HG02943 (cell line): ENCODE measurements around the gene ZNF791.
A peak's percentile ranks its signal among the peaks of the same experiment; 100 is the strongest.
"Not testable (repeated sequence)": the region's sequence is repeated elsewhere in the genome, so short reads cannot be mapped to it uniquely, and the experiment has no call there.

Source experiments
- ATAC-seq: cut with Tn5 transposase; IDR thresholded peaks from one replicate; pipeline ENCODE4 v1.9.1; 2021; ENCODE audit warnings: mild to moderate bottlenecking, low read depth, moderate library complexity; ENCODE audit not compliant: unreplicated experiment

The ZNF791 gene

DNA sequence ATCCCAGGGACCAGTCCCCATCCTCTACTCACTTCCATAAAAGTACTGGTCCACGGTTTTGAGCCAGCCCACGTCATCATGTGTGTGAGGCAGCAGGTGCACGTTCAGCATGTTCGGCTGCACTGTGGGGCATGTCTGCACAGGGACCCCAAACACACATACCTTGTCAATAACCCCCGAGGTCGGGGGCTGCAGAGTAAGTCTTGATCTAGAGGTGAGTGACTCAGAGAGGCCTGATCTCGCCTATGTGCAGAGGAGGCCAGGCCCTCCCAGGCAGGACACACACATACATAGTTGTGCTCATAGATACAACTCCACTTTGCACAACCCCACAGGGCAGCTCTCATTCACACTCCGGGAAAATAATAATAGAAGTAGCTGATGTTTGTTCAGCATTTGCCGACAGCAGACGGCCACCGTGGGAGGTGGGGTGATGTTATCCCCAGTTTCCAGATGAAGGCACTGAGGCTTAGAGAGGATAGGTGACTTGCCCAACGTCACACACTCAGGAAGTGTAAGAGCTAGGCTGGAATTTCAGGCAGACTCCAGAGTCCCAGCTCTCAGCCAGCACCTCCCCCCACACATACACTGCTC, 55.0 kb downstream of the ZNF791 start:
- no peak for ATAC-seq

DNA sequence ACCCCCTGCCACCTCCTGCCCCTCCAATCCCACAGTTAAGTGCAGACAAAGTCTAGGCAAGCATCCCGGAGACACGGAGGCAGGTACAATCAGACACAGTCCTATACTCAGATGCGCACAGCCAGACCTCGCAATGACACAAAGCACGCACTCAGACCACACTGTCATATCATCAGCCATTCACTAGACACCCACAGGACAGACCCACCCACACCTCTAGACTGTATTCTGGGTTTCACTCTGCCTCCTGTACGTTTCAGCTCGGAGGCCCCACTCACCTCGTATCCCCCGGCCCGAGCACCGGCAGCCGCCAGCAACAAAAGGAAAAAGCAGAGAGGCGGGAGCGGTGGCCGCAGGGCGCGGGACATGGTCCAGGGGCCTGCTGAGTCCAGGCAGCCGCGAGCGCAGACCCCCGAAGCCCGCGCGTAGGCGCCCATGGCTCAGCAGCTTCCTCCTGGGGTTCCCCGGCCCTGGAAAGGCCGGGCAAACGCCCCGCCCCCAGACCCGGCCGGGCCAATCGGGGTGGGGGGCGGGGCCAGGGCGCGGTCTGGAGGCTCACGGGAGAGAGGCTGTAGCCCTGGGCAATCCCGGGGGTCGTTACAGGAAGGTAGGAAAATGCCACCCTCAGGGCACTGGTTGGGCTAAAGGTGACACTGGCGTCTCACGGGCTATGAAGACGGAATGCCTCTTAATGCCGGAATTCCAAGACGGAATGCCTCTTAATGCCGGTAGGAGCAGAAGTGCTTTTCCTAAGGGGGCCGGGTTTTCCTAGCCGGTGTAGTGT, 55.7 kb downstream of the ZNF791 start, which contains the start of the genes MAN2B1 and WDR83:
TSS of gene MAN2B1 (minus strand) at position 478 of the 784 bp plus-strand sequence. CDS start at position 437, 41 bp downstream.
TSS of gene WDR83 (plus strand) at position 543 of the 784 bp plus-strand sequence. CDS start 2,984 bp downstream, outside the sequence.
- ATAC-seq, result no peak

DNA sequence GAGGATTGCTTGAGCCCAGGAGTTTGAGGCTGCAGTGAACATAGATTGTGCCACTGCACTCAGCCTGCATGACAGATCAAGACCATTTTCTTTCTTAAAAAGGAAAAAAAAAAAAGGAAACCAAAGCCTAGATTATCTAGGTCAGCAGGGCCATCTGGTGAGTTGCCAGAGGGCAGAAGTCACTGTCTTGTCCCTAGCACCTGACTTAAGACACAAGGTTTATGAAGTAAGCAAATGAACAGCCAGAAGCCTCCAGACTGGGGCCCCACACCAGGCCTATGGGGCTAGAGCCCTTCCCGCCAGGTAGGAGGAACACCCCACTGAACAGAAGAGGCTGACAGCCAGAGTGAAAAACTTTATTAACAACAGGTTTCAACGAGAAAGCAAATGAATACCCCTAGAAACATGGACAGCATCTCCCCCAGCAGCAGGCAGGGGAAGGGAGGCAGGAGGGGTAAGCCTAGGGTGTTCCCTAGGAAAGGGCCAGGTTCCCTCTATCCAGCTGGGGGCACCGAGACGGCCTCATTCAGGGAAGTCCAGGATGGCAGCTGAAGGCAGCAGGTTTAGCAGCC, 57.1 kb downstream of the ZNF791 start:
- no peak for ATAC-seq

DNA sequence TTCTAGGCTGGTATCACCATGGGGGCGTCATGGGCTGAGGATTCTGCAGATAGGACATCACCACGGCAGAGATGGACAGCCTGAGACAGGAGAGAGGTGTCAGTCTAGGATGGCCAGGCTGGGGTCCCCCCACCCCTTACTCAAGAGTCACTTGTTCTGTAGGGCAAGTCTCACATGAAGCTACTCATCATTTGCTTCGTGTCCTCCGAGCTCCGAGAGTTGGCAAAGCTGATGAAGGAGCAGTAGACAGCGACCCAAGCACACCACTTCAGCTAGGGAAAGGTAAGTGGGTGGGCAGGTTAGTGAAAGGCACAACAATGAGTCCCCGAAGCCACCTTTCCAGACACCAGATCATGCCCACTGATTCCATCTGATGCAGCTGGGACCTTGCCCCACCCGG, 57.6 kb downstream of the ZNF791 start:
- no peak for ATAC-seq

DNA sequence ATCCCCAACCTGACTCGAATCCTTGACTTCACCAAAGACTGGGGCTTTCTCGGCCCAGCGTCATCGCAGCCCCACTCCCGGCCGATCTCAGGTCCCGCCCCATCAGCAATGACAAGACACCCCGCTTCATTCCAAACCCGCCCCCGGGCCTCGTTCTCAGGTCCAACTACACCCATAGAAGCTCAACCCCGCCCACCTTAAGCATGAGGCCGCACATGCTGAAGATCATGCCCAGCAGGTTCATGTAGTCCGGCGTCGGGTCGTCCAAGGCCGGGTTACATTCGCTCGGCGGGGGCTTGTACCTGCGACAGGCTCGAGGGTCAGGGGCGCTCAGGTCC, 58.2 kb downstream of the ZNF791 start:
- peak; percentile 11 for ATAC-seq

DNA sequence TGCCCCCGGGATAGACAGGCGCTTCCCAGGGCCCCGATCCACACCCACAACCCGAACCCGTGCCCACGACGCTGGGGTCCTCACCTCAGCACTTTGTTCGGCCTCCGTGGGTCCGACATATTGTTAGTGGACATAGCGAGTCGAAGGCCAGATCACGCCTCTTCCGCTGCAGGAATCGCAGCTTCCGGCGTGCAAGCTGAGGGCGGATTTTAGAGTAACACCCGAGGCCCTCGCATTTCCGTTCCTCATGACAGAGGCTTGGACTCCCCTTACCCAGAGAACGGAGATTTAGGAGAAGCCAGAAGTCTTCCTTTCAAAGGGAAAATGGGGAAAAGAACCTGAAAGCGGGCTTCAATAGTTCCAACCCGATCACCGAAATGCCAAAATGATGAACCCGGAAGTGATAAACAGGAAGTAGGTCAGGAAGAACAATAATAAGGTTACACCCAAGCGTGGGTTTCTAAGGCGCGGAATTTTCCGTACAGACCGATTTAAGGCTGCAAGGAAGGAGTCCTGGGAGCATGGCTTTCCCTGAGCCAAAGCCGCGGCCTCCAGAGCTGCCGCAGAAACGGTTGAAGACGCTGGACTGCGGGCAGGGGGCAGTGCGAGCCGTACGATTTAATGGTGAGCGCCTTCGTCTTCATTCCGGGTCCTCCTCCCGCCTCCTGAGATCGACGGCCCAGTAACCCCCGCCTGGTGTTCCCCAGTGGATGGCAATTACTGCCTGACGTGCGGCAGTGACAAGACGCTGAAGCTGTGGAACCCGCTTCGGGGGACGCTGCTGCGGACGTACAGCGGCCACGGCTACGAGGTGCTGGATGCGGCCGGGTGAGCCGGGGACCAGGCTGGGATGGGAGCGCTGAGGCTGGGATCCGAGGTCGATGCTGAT, 58.8 kb downstream of the ZNF791 start:
- ATAC-seq, result peak; percentile 41

DNA sequence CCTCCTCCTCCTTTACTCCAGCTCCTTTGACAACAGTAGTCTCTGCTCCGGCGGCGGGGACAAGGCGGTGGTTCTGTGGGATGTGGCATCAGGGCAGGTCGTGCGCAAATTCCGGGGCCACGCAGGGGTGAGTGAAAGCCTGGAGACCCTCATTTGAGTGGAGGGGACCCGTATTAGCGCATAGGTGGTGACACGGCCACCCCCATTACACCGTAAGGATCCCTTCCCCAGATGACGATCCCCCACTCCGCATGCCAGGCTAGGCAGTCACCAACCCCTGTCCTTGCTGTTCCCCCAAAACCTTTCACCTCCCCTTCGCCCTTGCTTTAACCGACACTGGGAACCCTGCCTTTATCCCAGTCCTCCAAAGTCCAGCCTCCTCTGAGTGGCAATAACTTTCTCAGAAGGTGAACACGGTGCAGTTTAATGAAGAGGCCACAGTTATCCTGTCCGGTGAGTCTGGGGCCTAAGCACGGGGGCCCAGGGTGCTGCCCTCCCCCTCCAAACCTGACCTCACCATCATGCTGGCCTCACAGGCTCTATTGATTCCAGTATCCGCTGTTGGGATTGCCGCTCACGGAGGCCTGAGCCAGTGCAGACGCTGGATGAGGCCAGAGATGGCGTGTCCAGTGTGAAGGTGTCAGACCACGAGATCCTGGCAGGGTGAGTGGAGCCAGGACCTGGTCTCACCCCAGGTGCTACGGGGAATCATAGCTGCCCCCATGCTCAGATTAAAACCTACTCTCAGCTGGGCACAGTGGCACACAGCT, 59.6 kb downstream of the ZNF791 start:
- no peak for ATAC-seq

DNA sequence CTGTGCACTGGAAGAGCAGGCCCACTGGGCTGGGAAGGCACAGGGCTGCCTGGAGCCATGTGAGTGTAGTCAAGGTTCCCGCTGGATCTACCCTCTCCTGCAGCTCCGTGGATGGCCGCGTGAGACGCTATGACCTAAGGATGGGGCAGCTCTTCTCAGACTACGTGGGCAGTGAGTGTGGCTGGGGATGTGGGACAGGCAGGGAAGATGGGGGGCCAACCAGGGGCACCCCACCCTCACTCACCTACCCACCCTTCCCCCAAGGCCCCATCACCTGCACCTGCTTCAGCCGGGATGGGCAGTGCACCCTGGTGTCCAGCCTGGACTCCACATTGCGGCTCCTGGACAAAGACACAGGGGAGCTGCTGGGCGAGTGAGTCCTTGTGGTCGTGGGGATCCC, 62.0 kb downstream of the ZNF791 start:
- no peak for ATAC-seq

DNA sequence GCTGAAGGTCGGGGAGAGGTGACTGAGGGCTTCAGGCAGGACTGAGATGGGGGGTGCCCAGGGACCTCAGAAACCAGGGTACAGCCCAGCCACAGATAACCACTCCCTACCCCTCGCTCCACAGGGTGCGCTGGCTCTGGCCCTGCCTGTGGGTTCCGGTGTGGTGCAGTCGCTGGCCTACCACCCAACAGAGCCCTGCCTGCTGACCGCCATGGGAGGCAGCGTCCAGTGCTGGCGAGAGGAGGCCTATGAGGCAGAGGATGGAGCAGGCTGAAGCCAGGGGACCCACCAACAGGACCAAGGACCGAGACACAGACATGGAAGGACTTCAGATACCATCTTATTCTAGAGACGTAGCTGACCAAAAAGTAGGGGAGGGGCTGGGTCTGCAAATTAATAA, 64.7 kb downstream of the ZNF791 start:
- ATAC-seq, result no peak

DNA sequence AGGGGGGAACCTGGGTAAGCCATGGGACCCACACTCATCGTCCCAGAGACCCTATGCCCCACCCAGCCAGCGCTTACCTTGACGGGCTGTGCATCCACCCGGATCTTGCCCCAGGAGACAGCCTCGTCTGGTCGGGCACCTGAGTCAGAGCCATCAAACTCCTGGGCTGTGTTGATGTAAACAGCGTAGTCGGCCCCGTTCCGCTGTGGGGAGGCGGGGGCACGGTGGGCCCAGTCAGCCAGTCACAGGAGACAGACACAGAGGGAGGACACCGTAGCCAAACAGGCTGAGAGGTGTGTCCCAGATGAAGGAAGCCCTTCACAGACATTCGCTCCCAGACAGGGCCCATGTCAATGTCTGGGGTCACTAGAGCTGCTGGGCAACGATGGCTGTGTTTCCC, 65.2 kb downstream of the ZNF791 start:
- no peak for ATAC-seq

DNA sequence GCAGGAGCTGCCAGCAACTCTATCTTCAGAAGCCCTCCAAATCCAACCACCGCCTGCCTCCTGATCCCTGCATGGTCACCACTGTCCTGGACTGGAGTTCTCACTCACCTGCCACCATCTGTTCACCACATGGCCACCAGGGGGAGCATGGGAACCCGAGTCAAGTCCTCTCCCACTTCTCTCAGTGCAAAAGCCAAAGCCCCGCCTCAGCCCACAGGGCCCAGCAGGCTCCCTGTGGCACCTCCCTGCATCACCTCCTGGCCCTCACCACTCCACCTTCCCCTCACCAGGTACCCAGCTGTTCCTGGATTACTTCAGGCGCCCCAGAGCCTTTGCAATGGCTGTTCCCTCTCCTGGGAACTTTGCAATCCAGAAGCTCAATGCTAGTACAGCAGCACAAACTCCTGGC, 65.7 kb downstream of the ZNF791 start:
- ATAC-seq, result no peak

DNA sequence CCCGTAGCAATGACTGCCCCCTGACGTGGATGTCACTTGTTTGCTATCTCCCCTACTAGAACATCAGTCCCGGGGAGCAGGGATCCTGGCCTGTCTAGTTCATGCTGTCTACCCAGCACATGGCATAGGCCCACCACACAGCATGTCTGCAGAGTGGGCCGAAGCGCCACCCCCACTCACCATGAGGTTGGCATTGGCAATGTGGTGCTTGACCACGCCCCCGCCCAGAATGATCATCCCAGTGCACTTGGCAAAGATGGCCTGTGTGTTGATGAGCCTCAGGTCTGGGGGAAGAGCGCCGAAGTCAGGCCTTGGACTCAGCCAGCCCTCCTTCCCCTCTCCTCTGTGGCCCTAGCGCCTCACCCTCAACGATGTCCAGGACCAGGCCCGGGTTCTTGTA, 66.2 kb downstream of the ZNF791 start:
- ATAC-seq, result no peak

DNA sequence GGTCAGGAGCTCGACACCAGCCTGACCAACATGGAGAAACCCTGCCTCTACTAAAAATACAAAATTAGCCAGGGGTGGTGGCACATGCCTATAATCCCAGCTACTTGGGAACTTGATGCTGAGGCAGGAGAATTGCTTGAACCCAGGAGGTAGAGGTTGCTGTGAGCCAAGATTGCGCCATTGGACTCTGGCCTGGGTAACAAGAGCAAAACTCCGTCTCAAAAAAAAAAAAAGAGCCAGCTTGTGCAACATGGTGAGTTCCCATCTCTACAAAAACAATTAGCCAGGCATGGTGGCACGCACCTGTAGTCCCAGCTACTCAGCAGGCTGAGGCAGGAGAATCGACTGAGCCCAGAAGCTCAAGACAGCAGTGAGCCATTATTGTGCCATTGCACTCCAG, 67.3 kb downstream of the ZNF791 start:
- not testable (repeated sequence) for ATAC-seq

DNA sequence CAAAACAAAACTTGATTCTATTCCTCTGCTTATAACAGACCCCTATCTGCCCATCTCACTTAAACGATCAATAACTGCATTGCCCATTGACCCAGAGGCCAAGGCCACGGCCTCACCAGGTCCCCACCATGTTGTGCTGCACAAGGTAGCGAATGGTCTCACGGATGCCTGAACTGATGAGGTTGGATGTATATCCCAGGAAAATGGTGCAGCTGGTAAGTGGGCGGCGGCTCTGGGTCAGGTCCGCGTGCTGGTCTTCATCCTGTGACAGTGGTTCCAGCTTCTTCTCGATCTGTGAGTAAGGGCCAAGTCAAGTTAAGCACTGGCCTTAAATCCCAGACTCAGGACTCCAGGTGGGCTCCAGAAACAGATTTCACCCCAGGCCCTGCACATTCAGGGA, 69.3 kb downstream of the ZNF791 start:
- ATAC-seq, result no peak

DNA sequence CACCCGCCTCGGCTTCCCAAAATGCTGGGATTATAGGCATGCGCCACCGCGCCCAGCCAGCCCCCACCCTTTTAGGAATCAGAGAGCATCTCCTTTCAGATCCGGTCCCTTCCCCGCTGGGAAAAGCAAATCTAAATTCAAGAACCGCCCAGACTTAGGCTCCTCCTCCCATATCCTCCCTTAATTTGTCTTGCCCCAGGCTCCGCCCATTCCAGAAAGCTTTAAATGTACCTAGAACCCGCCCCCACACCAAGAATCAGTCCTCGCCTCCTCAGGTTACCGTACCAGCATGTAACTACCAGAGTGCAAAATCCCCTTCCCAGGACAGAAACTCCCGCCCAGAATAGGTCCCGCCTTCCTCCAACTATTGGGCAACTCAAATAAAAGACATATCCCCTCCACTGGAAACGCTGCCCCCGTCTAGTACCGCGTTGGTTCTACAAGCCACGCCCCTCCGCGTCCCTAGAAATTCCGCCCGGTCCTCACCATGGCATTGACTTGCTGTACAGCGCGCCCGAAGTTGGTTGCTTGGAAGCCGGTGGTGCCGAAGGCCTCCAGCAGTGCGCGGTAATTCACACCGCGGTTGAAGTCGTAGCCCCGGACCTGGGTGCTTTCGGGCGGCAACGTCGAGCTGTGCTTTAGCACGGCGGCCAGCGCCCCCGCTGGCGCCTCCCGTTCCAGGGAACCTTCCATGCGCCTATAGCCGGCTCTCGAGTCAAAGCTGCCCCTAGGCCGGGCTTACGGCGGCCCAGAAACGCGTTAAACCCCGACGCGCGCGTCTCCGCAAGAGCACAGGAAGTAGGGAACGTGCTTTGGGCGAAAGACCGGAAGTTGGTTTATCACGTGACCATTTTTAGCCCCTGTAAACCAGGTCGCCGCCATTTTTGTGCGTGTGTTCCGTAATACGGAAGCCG, 70.6 kb downstream of the ZNF791 start, which contains the start of gene DHPS:
TSS of gene DHPS (minus strand) at position 807 of the 914 bp plus-strand sequence. CDS start at position 693, 114 bp downstream.
- peak; percentile 66 for ATAC-seq
